Activated naive CD4-positive, alpha-beta T cell treated with anti-CD3 and anti-CD28 coated beads, Interleukin-2, amount 50 U/mL, for 72 hours (primary cell): ENCODE results near the gene OTUD5. TPM values are rescaled to one million over a fixed set of nuclear protein-coding genes. Genes with fewer than 3 reads are reported as not detected.
"Not testable (repeated sequence)": the region's sequence is repeated elsewhere in the genome, so short reads cannot be mapped to it uniquely, and the experiment has no call there.

ENCODE experiments used
- ATAC-seq, 2 donors: fragments of 150-1000 bp; cut with Tn5 transposase; 2 replicates each; pipeline ENCODE4 v1.10.0; 2021; ENCODE audit warnings: mild to moderate bottlenecking in 2 of 2, moderate library complexity in 2 of 2
- DNase-seq, 2 donors: peaks; one replicate each; pipeline ENCODE4 v3.0.0; 2021 to 2022; ENCODE audit warnings: low spot score in 2 of 2
- H3K27ac Mint-ChIP-seq, 2 donors: one replicate each; pipeline ENCODE4 v1.8.0; 2022; ENCODE audit warnings: mild to moderate bottlenecking in 2 of 2, mixed read lengths in 2 of 2
- H3K36me3 Mint-ChIP-seq, 2 donors: one replicate each; pipeline ENCODE4 v1.8.0; 2022; ENCODE audit warnings: mixed read lengths in 2 of 2
- H3K9me3 Mint-ChIP-seq, 2 donors: one replicate each; pipeline ENCODE4 v1.8.0; 2022; ENCODE audit warnings: mixed read lengths in 2 of 2
- total RNA-seq, 2 donors: library from RNA; stranded (reverse); gene quantifications; one replicate each; pipeline ENCODE4 v1.2.3, GENCODE V29; 2022

Gene OTUD5
- total RNA-seq, 2 donors from 2014 or later: 76.8 to 82.4 TPM

GRCh38 chrX:48891402-48892288 is 65.8 kb downstream of the OTUD5 start:
- ATAC-seq (peak; percentile 90 to 91), DNase-seq (peak; percentile 71 to 82)
- Mint-ChIP-seq H3K9me3 (no peaks in the 10 kb centered on the region), H3K27ac (peak overlapping the region in 1 of 2 donors; percentile 86), H3K36me3 (no peaks in the 10 kb centered on the region)

- DNase-seq (peak in 1 of 2 donors; percentile 28), ATAC-seq (peak; percentile 55 to 60)
- Mint-ChIP-seq H3K9me3 (no peaks in the 10 kb centered on the region), H3K27ac (peak overlapping the region; percentile 86 to 94), H3K36me3 (no peaks in the 10 kb centered on the region)
Measured at GRCh38 chrX:48890934-48891401, 66.4 kb downstream of the OTUD5 start.

- no peak for DNase-seq
- peak overlapping the region; percentile 86 to 94 for H3K27ac Mint-ChIP-seq
- H3K9me3 Mint-ChIP-seq: no peaks in the 10 kb centered on the region
- ATAC-seq: peak in 1 of 2 donors; percentile 5
- no peaks in the 10 kb centered on the region for H3K36me3 Mint-ChIP-seq
Measured at GRCh38 chrX:48890296-48890925, 67.0 kb downstream of the OTUD5 start.

- not testable (repeated sequence) for H3K27ac Mint-ChIP-seq, H3K36me3 Mint-ChIP-seq, DNase-seq, H3K9me3 Mint-ChIP-seq, ATAC-seq
Measured at GRCh38 chrX:48886586-48886985, 70.8 kb downstream of the OTUD5 start.

- Mint-ChIP-seq H3K27ac (no peak overlapping the region), H3K36me3 (no peaks in the 10 kb centered on the region), H3K9me3 (no peaks in the 10 kb centered on the region)
- DNase-seq (no peak), ATAC-seq (no peak)
Measured at GRCh38 chrX:48883729-48884128, 73.7 kb downstream of the OTUD5 start.

- H3K36me3 Mint-ChIP-seq, H3K27ac Mint-ChIP-seq, ATAC-seq, DNase-seq, H3K9me3 Mint-ChIP-seq: not testable (repeated sequence)
Measured at GRCh38 chrX:48876944-48877343, 80.5 kb downstream of the OTUD5 start.

Other genes starting within 250 kb of the OTUD5 start
- not detected for gene GLOD5, start 195.9 kb downstream of the OTUD5 start, total RNA-seq
- gene GATA1, start 171.0 kb downstream of the OTUD5 start, total RNA-seq: under 1 TPM in 1 of 2 donors, not detected in 1; 0.25 TPM
- 100 to 1,000 TPM in 1 of 2 donors, 10 to 100 TPM in 1; 77.0 to 189 TPM for gene HDAC6, start 155.5 kb downstream of the OTUD5 start, total RNA-seq
- gene ERAS, start 131.1 kb downstream of the OTUD5 start, total RNA-seq: under 1 TPM; 0.23 to 0.31 TPM
- gene PCSK1N, start 122.0 kb downstream of the OTUD5 start, total RNA-seq: 1 to 10 TPM; 1.0 to 2.7 TPM
- 10 to 100 TPM; 61.4 to 86.4 TPM for gene TIMM17B, start 59.8 kb downstream of the OTUD5 start, total RNA-seq
- gene PQBP1, start 59.7 kb downstream of the OTUD5 start, total RNA-seq: 10 to 100 TPM; 77.2 to 79.3 TPM
- 10 to 100 TPM; 18.3 to 22.2 TPM for gene SLC35A2, start 46.0 kb downstream of the OTUD5 start, total RNA-seq
- gene PIM2, start 38.6 kb downstream of the OTUD5 start, total RNA-seq: 100 to 1,000 TPM; 264 to 357 TPM
- 10 to 100 TPM in 1 of 2 donors, 1 to 10 TPM in 1; 4.9 to 15.5 TPM for gene KCND1, start 14.2 kb upstream of the OTUD5 start, total RNA-seq
- 100 to 1,000 TPM in 1 of 2 donors, 10 to 100 TPM in 1; 92.3 to 140 TPM for gene GRIPAP1, start 44.7 kb upstream of the OTUD5 start, total RNA-seq
- gene TFE3, start 85.8 kb upstream of the OTUD5 start, total RNA-seq: 10 to 100 TPM; 34.8 to 41.8 TPM
- gene CCDC120, start 101.4 kb upstream of the OTUD5 start, total RNA-seq: 1 to 10 TPM; 4.5 to 5.7 TPM
- 10 to 100 TPM; 10.9 to 40.9 TPM for gene PRAF2, start 116.4 kb upstream of the OTUD5 start, total RNA-seq
- 10 to 100 TPM; 24.6 to 57.5 TPM for gene WDR45, start 122.3 kb upstream of the OTUD5 start, total RNA-seq
- gene GPKOW, start 166.1 kb upstream of the OTUD5 start, total RNA-seq: 10 to 100 TPM; 15.6 to 24.5 TPM
- gene MAGIX, start 205.2 kb upstream of the OTUD5 start, total RNA-seq: 1 to 10 TPM; 1.2 to 3.6 TPM
- 100 to 1,000 TPM; 142 to 169 TPM for gene PLP2, start 214.3 kb upstream of the OTUD5 start, total RNA-seq
- 10 to 100 TPM; 22.8 to 27.3 TPM for gene PRICKLE3, start 228.8 kb upstream of the OTUD5 start, total RNA-seq
- 10 to 100 TPM; 11.2 to 69.3 TPM for gene SYP, start 242.6 kb upstream of the OTUD5 start, total RNA-seq